ENCODE results near the gene FCHO2.

Gene FCHO2

GRCh38 chr5:73030995-73031394 lies 75.2 kb downstream of the FCHO2 start:
- DNase-seq, result no peak

GRCh38 chr5:73031839-73032238 lies 76.0 kb downstream of the FCHO2 start:
- DNase-seq, result no peak

GRCh38 chr5:73032635-73033034 lies 76.8 kb downstream of the FCHO2 start:
- DNase-seq, result no peak

- no peak for DNase-seq
Measured at GRCh38 chr5:73037545-73037944, 81.7 kb downstream of the FCHO2 start.

GRCh38 chr5:73039082-73039481 lies 83.2 kb downstream of the FCHO2 start:
- DNase-seq, result no peak

GRCh38 chr5:73042993-73043392 lies 87.2 kb downstream of the FCHO2 start:
- DNase-seq, result no peak

- no peak for DNase-seq
Measured at GRCh38 chr5:73044546-73044945, 88.7 kb downstream of the FCHO2 start.

- no peak for DNase-seq
Measured at GRCh38 chr5:73045623-73046022, 89.8 kb downstream of the FCHO2 start.

GRCh38 chr5:73061593-73061992 lies 105.8 kb downstream of the FCHO2 start:
- DNase-seq, result no peak

- DNase-seq, result no peak
Measured at GRCh38 chr5:73066466-73066865, 110.6 kb downstream of the FCHO2 start.

- DNase-seq, result no peak
Measured at GRCh38 chr5:73067213-73067612, 111.4 kb downstream of the FCHO2 start.

- no peak for DNase-seq
Measured at GRCh38 chr5:73081093-73081492, 125.3 kb downstream of the FCHO2 start.

- DNase-seq, result no peak
Measured at GRCh38 chr5:73088026-73088425, 132.2 kb downstream of the FCHO2 start.

GRCh38 chr5:73093943-73094342 lies 138.1 kb downstream of the FCHO2 start:
- no peak for DNase-seq

GRCh38 chr5:73094415-73094814 lies 138.6 kb downstream of the FCHO2 start:
- DNase-seq, result no peak

GRCh38 chr5:73095564-73096238 lies 139.9 kb downstream of the FCHO2 start:
- DNase-seq, result no peak

GRCh38 chr5:73096239-73096575 lies 140.4 kb downstream of the FCHO2 start:
- DNase-seq, result peak in 1 of 2 donors; percentile 16

- no peak for DNase-seq
Measured at GRCh38 chr5:73097740-73098139, 141.9 kb downstream of the FCHO2 start.

GRCh38 chr5:73100109-73100508 lies 144.3 kb downstream of the FCHO2 start:
- DNase-seq, result no peak

GRCh38 chr5:73103870-73104299 lies 148.0 kb downstream of the FCHO2 start:
- DNase-seq, result no peak

GRCh38 chr5:73104326-73104725 lies 148.5 kb downstream of the FCHO2 start:
- no peak for DNase-seq

GRCh38 chr5:73106335-73106734 lies 150.5 kb downstream of the FCHO2 start:
- no peak for DNase-seq

- DNase-seq, result no peak
Measured at GRCh38 chr5:73110190-73110589, 154.3 kb downstream of the FCHO2 start.

- no peak for DNase-seq
Measured at GRCh38 chr5:73111536-73111935, 155.7 kb downstream of the FCHO2 start.

GRCh38 chr5:73112359-73112758 lies 156.5 kb downstream of the FCHO2 start:
- no peak for DNase-seq

Measured in CD4-positive, alpha-beta T cell treated with Interleukin-1 beta for 1 hour (primary cell).